Calu3 (cell line): Measurements from ENCODE around the gene FAM131A. TPM values are rescaled to one million over a fixed set of nuclear protein-coding genes. Genes with fewer than 3 reads are reported as not detected.
A peak's percentile ranks its signal among the peaks of the same experiment; 100 is the strongest.

Experiments used
- Bru-seq: library from RNA; stranded (reverse); fragments of 400-500 nt; gene quantifications from one replicate; lab custom pipeline; 2021; lab: Mats Ljungman, UMichigan
- BruChase-seq, 2 experiments: library from RNA; stranded (reverse); fragments of 400-500 nt; gene quantifications; one replicate each; lab custom pipeline; 2021; lab: Mats Ljungman, UMichigan
- BruUV-seq: library from RNA; stranded (reverse); fragments of 400-500 nt; replicated peaks from 2 replicates; lab custom pipeline; 2021; lab: Mats Ljungman, UMichigan
- CTCF ChIA-PET: fragments of 300-600 bp; sonication (Branson Sonifier 250); formaldehyde crosslinking; loops from one replicate; lab custom pipeline; 2022; ENCODE audit warnings: antibody characterized with exemption; lab: Charles Lee
- DNase-seq: peaks from one replicate; pipeline ENCODE4 v3.0.0; 2022
- H3K27ac Mint-ChIP-seq: one replicate; pipeline ENCODE4 v1.8.0; 2022; ENCODE audit warnings: mixed read lengths; ENCODE audit not compliant: unreplicated experiment
- H3K27me3 Mint-ChIP-seq: one replicate; pipeline ENCODE4 v1.8.0; 2022; ENCODE audit warnings: mixed read lengths; ENCODE audit not compliant: unreplicated experiment
- H3K36me3 Mint-ChIP-seq: one replicate; pipeline ENCODE4 v1.8.0; 2022; ENCODE audit warnings: mild to moderate bottlenecking, moderate library complexity, mixed read lengths; ENCODE audit not compliant: insufficient read depth, unreplicated experiment
- H3K4me1 Mint-ChIP-seq: one replicate; pipeline ENCODE4 v1.8.0; 2022; ENCODE audit warnings: mild to moderate bottlenecking, low read depth, mixed read lengths; ENCODE audit not compliant: unreplicated experiment
- H3K4me3 Mint-ChIP-seq: one replicate; pipeline ENCODE4 v1.8.0; 2022; ENCODE audit warnings: mild to moderate bottlenecking, low read depth, moderate library complexity, mixed read lengths; ENCODE audit not compliant: unreplicated experiment
- H3K9me3 Mint-ChIP-seq: one replicate; pipeline ENCODE4 v1.8.0; 2022; ENCODE audit warnings: low read depth, mixed read lengths; ENCODE audit not compliant: unreplicated experiment
- intact Hi-C: fragments of 100-400 bp; cut with micrococcal nuclease; formaldehyde crosslinking; loops from one replicate; pipeline ENCODE4 v1.10.0; 2022; ENCODE audit not compliant: unreplicated experiment
- long read RNA-seq: library from polyadenylated mRNA; stranded (forward); transcript quantifications from one replicate; pipeline ENCODE4 v2.0.0, GENCODE V29; 2022
- total RNA-seq: library from RNA; stranded (reverse); gene quantifications from 2 replicates; pipeline ENCODE4 v1.2.3, GENCODE V29; 2022
- TF ChIP-seq, protein P1 (sequence below): fragments of 200-600 bp; IDR thresholded peaks from one replicate; pipeline ENCODE4 v1.8.0; 2022; ENCODE audit warnings: antibody characterized with exemption; ENCODE audit not compliant: unreplicated experiment

Gene FAM131A, protein sequence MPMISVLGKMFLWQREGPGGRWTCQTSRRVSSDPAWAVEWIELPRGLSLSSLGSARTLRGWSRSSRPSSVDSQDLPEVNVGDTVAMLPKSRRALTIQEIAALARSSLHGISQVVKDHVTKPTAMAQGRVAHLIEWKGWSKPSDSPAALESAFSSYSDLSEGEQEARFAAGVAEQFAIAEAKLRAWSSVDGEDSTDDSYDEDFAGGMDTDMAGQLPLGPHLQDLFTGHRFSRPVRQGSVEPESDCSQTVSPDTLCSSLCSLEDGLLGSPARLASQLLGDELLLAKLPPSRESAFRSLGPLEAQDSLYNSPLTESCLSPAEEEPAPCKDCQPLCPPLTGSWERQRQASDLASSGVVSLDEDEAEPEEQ
- 24.4 and 29.2 TPM in 2 replicates for total RNA-seq
- percentile 65 among the genes with signal in this experiment for Bru-seq, nascent RNA
- BruChase-seq, experiment 1, labeled RNA remaining after a 6-hour chase = percentile 68 among the genes with signal in this experiment
- percentile 76 among the genes with signal in this experiment for BruChase-seq, experiment 2, labeled RNA remaining after a 2-hour chase
- long read RNA-seq, partial matches to known transcripts = 2 of 11 reads
- long read RNA-seq, other reads (novel, unspliced or antisense) = 7 of 11 reads

DNA sequence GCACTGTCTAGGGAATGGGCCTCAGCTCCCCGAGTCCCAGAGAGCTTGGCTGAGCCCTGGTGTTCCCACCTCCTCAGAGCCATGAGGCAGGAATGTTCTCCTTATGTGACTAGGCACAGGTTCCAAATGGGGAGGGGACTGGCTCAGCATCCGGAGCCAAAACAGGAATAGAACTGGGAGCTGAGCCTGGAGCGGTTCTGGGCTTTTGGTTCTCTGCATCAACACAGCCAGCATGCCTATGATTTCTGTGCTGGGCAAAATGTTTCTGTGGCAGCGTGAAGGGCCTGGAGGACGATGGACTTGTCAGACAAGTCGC, at the start of gene FAM131A:
TSS of gene FAM131A (plus strand) at position 202 of the 316 bp plus-strand sequence. CDS start at position 233, 31 bp downstream.
- H3K9me3 Mint-ChIP-seq = no peaks in the 10 kb centered on the region
- no TSS peak for BruUV-seq
- peaks cover 65% of the 10 kb centered on the region for H3K36me3 Mint-ChIP-seq
- peaks cover 56% of the 10 kb centered on the region for H3K4me1 Mint-ChIP-seq
- no peaks in the 10 kb centered on the region for H3K27me3 Mint-ChIP-seq
- intact Hi-C loops = no loop called here
- CTCF ChIA-PET = interaction anchor here (1.7 kb wide), 1 partner anchor 8 kb away, joined by 4 read pairs; no protein-coding TSS in a partner anchor
- H3K27ac Mint-ChIP-seq = peak within 1 kb of the TSS; percentile 43
- TF ChIP-seq, protein P1, sequence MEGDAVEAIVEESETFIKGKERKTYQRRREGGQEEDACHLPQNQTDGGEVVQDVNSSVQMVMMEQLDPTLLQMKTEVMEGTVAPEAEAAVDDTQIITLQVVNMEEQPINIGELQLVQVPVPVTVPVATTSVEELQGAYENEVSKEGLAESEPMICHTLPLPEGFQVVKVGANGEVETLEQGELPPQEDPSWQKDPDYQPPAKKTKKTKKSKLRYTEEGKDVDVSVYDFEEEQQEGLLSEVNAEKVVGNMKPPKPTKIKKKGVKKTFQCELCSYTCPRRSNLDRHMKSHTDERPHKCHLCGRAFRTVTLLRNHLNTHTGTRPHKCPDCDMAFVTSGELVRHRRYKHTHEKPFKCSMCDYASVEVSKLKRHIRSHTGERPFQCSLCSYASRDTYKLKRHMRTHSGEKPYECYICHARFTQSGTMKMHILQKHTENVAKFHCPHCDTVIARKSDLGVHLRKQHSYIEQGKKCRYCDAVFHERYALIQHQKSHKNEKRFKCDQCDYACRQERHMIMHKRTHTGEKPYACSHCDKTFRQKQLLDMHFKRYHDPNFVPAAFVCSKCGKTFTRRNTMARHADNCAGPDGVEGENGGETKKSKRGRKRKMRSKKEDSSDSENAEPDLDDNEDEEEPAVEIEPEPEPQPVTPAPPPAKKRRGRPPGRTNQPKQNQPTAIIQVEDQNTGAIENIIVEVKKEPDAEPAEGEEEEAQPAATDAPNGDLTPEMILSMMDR = no peak
- H3K4me3 Mint-ChIP-seq = peak within 1 kb of the TSS; percentile 86
- DNase-seq = no peak

DNA sequence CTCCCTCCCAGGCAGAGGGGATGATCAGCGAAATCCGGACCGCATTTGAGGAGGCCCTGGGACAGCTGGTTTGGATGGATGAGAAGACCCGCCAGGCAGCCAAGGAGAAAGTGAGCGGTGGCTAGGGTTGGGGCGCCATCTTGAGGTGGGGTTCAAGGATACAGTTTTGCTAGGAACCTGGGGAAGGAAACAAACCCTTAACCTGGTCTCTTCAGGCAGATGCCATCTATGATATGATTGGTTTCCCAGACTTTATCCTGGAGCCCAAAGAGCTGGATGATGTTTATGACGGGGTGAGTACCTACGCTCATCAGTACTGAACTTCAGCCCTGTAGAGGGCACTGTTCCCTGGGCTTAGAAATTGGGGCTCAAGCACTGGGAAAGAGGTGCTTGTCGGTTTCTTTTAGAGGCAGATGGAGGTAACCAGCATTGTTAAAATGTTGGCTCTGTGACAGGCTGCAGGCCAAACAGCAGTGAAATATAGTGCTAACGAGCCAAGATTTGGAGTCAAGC, 47.9 kb upstream of the FAM131A start:
- Mint-ChIP-seq H3K9me3 (no peaks in the 10 kb centered on the region), H3K27me3 (peaks cover 72% of the 10 kb centered on the region), H3K4me1 (no peaks in the 10 kb centered on the region), H3K36me3 (no peaks in the 10 kb centered on the region), H3K4me3 (no peak overlapping the region), H3K27ac (no peak overlapping the region)
- peak; percentile 90 for DNase-seq
- no TSS peak for BruUV-seq
- TF ChIP-seq, protein P1 = peak; percentile 97
- CTCF ChIA-PET = interaction anchor here (0.6 to 1.4 kb wide), 8 partner anchors 31 to 394 kb away, joined by 3 to 9 read pairs (median 3); partner anchors contain the start of genes ABCF3 and EEF1AKMT4
- intact Hi-C loops = loop anchor here (1.0 to 5.0 kb wide), 5 partner anchors 39 to 395 kb away; no protein-coding TSS in a partner anchor

DNA sequence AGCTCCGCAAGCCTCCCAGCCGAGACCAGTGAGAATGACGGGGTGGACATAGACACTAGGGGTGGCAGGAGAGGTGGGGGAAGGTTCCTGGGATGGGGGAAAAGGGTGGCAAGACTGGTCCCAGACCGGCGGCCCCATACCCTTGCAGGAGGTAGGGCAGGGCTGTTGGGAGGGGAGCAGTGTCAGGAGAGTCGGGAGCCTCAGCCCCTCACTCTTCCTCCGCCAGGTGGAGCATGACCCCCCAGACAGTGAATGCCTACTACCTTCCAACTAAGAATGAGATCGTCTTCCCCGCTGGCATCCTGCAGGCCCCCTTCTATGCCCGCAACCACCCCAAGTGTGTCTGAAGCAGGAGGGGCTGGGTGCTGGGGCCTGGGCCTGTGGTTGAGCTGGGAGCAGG, 47.1 kb upstream of the FAM131A start:
- DNase-seq = no peak
- intact Hi-C loops = no loop called here
- H3K27ac Mint-ChIP-seq = no peak overlapping the region
- no peaks in the 10 kb centered on the region for H3K4me1 Mint-ChIP-seq
- no peak overlapping the region for H3K4me3 Mint-ChIP-seq
- CTCF ChIA-PET = no interaction called here
- no peaks in the 10 kb centered on the region for H3K9me3 Mint-ChIP-seq
- peaks cover 72% of the 10 kb centered on the region for H3K27me3 Mint-ChIP-seq
- TF ChIP-seq, protein P1 = no peak
- H3K36me3 Mint-ChIP-seq = no peaks in the 10 kb centered on the region
- no TSS peak for BruUV-seq

DNA sequence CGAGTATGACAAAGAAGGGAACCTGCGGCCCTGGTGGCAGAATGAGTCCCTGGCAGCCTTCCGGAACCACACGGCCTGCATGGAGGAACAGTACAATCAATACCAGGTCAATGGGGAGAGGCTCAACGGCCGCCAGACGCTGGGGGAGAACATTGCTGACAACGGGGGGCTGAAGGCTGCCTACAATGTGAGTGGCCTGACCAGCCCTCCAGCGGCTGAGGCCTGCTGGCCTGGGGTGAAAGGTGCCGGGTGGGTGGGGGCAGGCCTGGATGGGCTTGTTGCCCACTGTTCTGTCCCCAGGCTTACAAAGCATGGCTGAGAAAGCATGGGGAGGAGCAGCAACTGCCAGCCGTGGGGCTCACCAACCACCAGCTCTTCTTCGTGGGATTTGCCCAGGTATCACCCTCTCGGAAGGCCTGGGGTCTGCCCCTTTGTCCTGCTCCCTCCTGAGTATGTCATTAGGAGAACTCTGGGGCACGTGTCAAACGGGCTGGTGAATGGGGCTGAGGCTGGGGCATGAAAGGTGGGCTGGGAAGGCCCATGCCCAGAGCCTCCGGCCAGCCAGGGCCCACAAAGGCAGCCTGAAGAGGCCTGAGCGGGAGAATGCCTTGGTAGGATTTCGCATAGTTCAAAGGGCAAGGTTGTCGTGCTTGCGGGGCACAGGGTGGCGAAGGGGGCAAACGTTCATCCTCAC, 46.2 kb upstream of the FAM131A start:
- Mint-ChIP-seq H3K27me3 (peaks cover 67% of the 10 kb centered on the region), H3K27ac (no peak overlapping the region), H3K4me1 (no peaks in the 10 kb centered on the region), H3K36me3 (no peaks in the 10 kb centered on the region), H3K4me3 (no peak overlapping the region), H3K9me3 (no peaks in the 10 kb centered on the region)
- CTCF ChIA-PET = interaction anchor here (0.6 kb wide), 1 partner anchor 61 kb away, joined by 3 read pairs; no protein-coding TSS in a partner anchor
- intact Hi-C loops = no loop called here
- BruUV-seq = no TSS peak
- no peak for DNase-seq
- TF ChIP-seq, protein P1 = no peak
